ENCODE results near the gene SAT2. TPM values are rescaled to one million over a fixed set of nuclear protein-coding genes. Genes with fewer than 3 reads are reported as not detected.

Gene SAT2
- total and polyA plus RNA-seq, 10 of the 15 experiments (the other 5 are each of a cell fraction or from before 2014, with no cell fraction given), result 14.6 to 44.0 (median 27.9) TPM

DNA sequence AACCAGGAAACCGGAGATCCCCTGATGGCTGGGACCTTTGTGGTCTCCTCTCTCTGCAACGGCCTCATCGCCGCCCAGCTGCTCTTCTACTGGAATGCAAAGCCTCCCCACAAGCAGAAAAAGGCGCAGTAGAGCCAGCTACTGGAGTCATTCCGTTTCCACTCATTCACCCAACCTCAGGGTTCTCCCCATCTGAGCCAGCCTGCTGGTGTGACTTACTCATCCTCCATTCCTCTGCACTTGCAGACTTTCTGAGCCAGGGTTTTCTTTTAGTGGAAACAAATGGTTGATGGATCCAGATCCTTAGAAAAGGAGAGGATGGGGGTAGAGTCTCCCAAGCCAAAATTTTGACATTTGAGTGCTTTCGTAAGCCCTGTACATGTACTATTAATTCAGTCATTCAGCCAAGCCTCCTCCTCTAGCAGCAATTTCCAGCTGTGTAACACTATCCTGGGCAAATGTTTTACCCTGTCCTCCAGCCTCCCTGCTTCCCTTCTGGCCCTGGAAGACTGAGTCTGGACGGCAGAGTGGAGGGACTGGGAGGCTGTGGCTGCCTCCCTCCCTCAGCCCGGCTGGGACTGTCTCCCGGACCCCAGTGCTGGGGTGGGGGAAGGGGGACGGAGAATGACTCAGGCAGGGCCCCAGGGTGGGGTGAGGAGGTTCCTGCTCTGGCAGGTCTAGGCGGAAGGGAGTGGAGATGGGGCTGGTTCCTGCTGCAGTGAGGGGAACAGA, 40.0 kb downstream of the SAT2 start:
- in situ Hi-C loops (cut with MboI), result no loop called here
- WGBS (ENCODE audit: insufficient coverage, insufficient replicate concordance, low lambda C conversion rate, missing lambda C conversion rate), result 78% methylated on average over 11 of the region's 12 CpGs
- Histone ChIP-seq H3K4me3 (no peak overlapping the region), H3K4me2 (ENCODE audit: control insufficient read depth, insufficient read depth) (no peak overlapping the region), H3K9ac (ENCODE audit: control insufficient read depth, insufficient read depth, low read length) (no peak overlapping the region), H3K27ac (ENCODE audit: control insufficient read depth, insufficient read depth) (no peak overlapping the region), H3K79me2 (ENCODE audit: control insufficient read depth, insufficient read depth, low read length) (peaks cover 22% of the 10 kb centered on the region), H2AFZ (ENCODE audit: control insufficient read depth, low read depth, low read length) (no peak overlapping the region), H3K27me3 (replicated peaks in 1 of 2; ENCODE audit: control insufficient read depth in 2 of 2, insufficient read depth in 2 of 2, low read length in 1 of 2) (no peaks in the 10 kb centered on the region), H3K4me1 (ENCODE audit: control insufficient read depth, insufficient read depth, low read length) (peaks cover 12% of the 10 kb centered on the region), H4K20me1 (ENCODE audit: control insufficient read depth, insufficient read depth) (no peaks in the 10 kb centered on the region), H3K9me3 (replicated peaks; ENCODE audit: control insufficient read depth, insufficient read depth, low read length) (no peaks in the 10 kb centered on the region), H3K36me3 (ENCODE audit: control insufficient read depth in 2 of 2, insufficient read depth in 2 of 2, low read length in 1 of 2) (peaks cover 5 to 12% of the 10 kb centered on the region in 2 experiments)
- POLR2A ChIA-PET, result interaction anchor here (0.6 to 1.0 kb wide), 2 partner anchors 14 to 102 kb away, joined by 3 to 8 read pairs; no protein-coding TSS in a partner anchor
- no peak for FAIRE-seq
- BruUV-seq (replicated peaks), result no TSS peak
- no peak for ATAC-seq
- CTCF ChIA-PET, result interaction anchor here (0.6 to 1.3 kb wide), 3 partner anchors 27 to 217 kb away, joined by 3 to 7 read pairs (median 3); no protein-coding TSS in a partner anchor
- intact Hi-C loops (cut with micrococcal nuclease; ENCODE audit: unreplicated experiment), result no loop called here
- TF ChIP-seq ASH2L (IDR thresholded peaks at IDR 0.05; ENCODE audit: borderline replicate concordance, low read depth), result no peak
- TF ChIP-seq, protein P1, sequence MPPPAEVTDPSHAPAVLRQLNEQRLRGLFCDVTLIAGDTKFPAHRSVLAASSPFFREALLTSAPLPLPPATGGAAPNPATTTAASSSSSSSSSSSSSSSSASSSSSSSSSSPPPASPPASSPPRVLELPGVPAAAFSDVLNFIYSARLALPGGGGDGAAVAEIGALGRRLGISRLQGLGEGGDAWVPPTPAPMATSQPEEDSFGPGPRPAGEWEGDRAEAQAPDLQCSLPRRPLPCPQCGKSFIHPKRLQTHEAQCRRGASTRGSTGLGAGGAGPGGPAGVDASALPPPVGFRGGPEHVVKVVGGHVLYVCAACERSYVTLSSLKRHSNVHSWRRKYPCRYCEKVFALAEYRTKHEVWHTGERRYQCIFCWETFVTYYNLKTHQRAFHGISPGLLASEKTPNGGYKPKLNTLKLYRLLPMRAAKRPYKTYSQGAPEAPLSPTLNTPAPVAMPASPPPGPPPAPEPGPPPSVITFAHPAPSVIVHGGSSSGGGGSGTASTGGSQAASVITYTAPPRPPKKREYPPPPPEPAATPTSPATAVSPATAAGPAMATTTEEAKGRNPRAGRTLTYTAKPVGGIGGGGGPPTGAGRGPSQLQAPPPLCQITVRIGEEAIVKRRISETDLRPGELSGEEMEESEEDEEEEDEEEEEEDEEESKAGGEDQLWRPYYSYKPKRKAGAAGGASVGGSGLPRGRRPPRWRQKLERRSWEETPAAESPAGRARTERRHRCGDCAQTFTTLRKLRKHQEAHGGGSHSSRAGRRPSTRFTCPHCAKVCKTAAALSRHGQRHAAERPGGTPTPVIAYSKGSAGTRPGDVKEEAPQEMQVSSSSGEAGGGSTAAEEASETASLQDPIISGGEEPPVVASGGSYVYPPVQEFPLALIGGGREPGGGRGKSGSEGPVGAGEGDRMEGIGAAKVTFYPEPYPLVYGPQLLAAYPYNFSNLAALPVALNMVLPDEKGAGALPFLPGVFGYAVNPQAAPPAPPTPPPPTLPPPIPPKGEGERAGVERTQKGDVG (CRISPR knock-in tag; IDR thresholded peaks at IDR 0.05), result no peak
- no peak for TF ChIP-seq SREBF1 (IDR thresholded peaks at IDR 0.05; ENCODE audit: low read length)
- no peak for TF ChIP-seq EP300 (IDR thresholded peaks at IDR 0.05; ENCODE audit: borderline replicate concordance in 1 of 2, control insufficient read depth in 1 of 2, low read depth in 2 of 2, low read length in 2 of 2)
- no peak for TF ChIP-seq IKZF1 (conservative IDR thresholded peaks at IDR 0.05)
- no peak for TF ChIP-seq YBX1 (IDR thresholded peaks at IDR 0.05)
- TF ChIP-seq SUZ12 (IDR thresholded peaks at IDR 0.05; ENCODE audit: unreplicated experiment), result no peak
- no peak for TF ChIP-seq PAX8 (IDR thresholded peaks at IDR 0.05)
- no peak for TF ChIP-seq CREM (IDR thresholded peaks at IDR 0.05; ENCODE audit: low read depth)
- TF ChIP-seq, protein P2, sequence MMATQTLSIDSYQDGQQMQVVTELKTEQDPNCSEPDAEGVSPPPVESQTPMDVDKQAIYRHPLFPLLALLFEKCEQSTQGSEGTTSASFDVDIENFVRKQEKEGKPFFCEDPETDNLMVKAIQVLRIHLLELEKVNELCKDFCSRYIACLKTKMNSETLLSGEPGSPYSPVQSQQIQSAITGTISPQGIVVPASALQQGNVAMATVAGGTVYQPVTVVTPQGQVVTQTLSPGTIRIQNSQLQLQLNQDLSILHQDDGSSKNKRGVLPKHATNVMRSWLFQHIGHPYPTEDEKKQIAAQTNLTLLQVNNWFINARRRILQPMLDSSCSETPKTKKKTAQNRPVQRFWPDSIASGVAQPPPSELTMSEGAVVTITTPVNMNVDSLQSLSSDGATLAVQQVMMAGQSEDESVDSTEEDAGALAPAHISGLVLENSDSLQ (IDR thresholded peaks at IDR 0.05), result no peak
- no peak for TF ChIP-seq MAX (IDR thresholded peaks at IDR 0.05; ENCODE audit: low read depth, low read length)
- no peak for TF ChIP-seq NR2F1 (conservative IDR thresholded peaks at IDR 0.05)
- SMC1A ChIA-PET (ENCODE audit: uncharacterized antibody, unreplicated experiment), result no interaction called here
- RAD21 ChIA-PET (ENCODE audit: unreplicated experiment), result interaction anchor here (0.9 kb wide), 1 partner anchor 232 kb away, joined by 5 read pairs; no protein-coding TSS in a partner anchor
- no peak for DNase-seq (ENCODE audit: low read depth, low spot score)

Measured in GM12878 (cell line).